ENCODE results near the gene RNF181.
A peak's percentile ranks its signal among the peaks of the same experiment; 100 is the strongest.
"Not testable (repeated sequence)": the region's sequence is repeated elsewhere in the genome, so short reads cannot be mapped to it uniquely, and the experiment has no call there.

Gene RNF181

GRCh38 chr2:85577386-85578242, 17.9 kb upstream of the RNF181 start, which contains the start of gene VAMP8:
VAMP8 (plus strand) TSS chr2:85577586; CDS start chr2:85577647, 61 bp downstream.
- peak; percentile 86 for DNase-seq

GRCh38 chr2:85578243-85579180, 17.0 kb upstream of the RNF181 start:
- peak; percentile 59 for DNase-seq

DNA sequence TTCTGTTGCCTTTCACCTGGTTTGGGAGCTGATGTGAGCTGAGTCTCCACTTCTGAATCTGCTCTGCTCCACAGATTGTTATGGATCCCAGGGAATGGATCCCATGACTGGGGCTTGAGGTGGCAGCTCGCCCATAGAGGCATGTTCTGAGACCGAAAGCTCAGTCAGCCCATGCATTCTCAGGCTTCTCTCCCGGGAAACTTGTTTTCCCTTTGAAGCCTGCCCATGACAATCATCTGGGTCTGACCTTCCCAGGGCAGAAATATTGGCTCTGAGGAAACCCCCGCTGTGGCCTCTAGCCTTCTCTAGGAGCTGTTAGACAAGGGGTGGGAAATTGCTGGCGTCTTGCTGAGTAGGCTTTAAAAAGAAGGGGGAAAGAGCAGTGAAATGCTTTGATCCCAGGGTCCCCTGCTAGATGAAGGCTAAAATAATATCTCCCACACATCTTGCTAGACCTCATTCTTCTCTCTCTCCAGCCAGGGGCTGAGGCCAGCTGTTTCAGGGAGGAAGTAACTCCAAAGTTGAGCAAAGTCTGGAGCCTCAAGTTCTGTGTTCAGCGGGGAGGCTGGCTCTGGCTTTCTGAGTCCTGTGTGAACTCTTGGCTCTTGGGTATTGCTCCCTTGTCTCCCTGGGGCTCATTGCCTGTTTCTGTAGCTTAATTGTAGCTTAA, 16.1 kb upstream of the RNF181 start:
- no peak for DNase-seq

GRCh38 chr2:85580206-85580605, 15.3 kb upstream of the RNF181 start:
- no peak for DNase-seq

GRCh38 chr2:85582492-85582891, 13.1 kb upstream of the RNF181 start:
- DNase-seq, result no peak

GRCh38 chr2:85583667-85584353, 11.7 kb upstream of the RNF181 start:
- DNase-seq, result no peak

DNA sequence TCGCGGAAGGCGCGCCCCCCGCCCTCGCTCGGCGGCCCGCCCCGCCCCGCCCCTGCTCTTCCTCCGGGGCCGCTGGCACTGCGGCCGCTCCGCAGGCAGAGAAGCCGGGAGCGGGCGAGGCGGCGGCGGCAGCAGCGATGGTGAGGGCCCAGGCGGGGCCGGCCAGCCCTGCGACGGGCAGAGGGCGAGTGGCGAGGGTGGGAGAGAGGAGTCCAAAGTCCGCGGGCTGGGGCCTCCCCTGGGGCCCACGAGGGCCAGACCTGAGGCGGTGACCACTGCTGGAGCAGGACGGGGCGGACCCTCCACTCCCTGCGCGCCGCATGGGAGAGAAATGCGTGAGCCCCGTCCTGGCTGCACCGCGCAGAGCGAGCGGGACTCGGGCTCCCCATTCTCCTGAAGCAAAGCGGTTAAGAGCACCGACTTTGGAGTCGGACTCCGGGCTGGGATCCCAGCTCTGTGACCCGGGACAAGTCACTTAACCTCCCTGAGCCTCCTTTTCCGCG, 11.1 kb upstream of the RNF181 start, which contains the start of gene VAMP5:
Gene VAMP5, plus strand, starts transcription at position 78 of the 503 bp plus-strand sequence. Its CDS starts 60 bp downstream, at position 138.
- DNase-seq, result no peak

DNA sequence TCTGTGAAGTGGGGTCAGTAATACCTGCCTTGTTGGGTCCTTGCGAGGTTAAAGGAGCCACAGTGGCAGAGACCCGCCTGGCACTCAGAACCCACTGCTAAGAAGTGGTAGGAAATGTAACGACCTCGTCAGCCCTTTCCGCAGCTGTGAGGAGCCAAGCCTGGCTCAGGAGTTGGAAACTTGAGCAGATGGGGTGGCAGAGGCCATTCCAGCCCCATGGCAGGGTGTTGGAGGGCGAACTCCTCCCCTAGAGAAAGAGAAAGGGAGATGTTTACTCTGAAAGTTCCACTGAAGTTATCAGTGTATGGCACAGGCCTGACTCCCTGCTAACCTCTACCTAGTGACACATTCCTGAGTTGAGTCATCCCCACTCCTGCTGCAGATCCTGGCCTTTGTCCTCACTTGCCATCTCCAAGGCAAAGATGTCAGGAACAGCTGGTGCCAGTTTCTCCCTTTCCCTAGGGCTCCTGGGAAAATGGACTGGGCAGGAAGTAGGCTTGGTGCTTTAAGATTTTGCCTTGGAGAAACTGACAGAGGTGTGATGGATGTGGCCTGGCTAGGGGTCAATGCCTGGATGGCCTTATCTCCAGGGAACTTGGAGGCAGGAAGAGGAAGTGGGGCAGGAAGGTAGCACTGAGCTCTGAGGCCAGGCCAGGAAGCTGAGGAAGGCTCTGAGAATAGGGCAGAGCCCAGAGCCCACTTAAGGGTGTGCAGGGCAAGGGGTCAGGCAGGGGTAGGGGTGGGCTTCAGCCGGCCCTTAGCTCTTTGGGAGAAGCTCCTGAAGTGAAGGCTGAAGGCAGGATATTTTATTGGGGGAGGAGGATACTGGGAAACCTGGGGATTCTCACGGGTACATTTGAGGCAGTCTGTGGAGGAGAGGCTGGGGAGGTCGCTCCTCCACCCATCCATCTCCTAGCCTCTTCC, 10.4 kb upstream of the RNF181 start:
- no peak for DNase-seq

DNA sequence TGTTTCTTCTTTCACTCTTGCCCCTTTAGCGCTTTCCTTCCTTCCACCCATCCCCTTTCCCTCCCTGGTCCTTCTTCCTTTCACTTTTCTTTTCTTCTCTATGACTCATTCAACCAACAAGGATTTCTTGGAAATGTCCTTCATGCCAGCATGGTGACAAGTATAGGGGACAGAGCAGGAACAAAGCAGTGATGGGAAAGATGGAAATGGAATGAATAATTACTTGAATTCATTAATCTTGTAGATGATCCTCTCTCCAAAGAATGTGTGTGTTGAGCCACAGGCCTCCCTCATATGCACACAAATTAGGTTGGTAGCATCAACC, 9.8 kb upstream of the RNF181 start:
- no peak for DNase-seq

GRCh38 chr2:85588236-85588635, 7.3 kb upstream of the RNF181 start:
- no peak for DNase-seq

GRCh38 chr2:85588645-85589044, 6.9 kb upstream of the RNF181 start:
- no peak for DNase-seq

- DNase-seq, result no peak
Measured at GRCh38 chr2:85589181-85589580, 6.4 kb upstream of the RNF181 start.

DNA sequence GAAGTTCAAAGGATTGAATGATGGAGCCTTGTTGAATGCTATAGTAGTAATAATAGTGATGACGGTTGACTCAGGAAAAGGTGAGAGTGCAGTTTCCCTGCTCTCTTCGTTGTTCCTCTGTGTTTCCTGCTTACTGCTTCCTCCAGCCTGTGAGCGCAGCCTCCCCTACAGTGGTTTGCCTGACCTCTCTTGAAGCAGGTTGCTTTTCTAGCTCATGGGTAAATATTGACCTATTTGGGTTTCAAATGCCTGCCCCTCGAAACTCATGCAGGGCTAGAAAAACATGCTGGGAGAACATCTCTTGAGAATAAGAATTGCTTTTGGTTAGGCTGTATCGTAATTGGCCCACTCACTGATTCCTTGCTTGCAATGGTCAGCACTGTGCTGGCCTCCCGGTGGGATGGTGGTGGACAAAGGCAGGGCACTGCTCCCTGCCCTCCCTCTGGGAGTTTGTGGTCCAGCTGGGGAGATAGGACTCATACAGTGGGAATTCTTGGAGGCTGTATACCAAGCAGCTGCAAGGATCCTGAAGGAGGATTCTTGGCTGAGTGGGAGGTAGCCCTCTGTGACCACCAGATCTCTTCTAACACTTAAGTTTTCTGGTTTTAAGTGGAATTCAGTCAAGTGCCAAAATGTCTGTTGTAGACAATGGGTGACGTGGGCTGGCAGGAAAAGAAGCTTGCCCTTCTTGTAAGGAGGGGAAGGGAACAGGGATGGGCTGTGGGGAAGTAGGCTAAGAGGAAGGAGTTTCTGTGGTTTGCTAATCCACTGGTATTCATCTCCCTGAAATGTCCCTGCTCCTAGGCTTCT, 5.4 kb upstream of the RNF181 start:
- DNase-seq, result peak; percentile 67

DNA sequence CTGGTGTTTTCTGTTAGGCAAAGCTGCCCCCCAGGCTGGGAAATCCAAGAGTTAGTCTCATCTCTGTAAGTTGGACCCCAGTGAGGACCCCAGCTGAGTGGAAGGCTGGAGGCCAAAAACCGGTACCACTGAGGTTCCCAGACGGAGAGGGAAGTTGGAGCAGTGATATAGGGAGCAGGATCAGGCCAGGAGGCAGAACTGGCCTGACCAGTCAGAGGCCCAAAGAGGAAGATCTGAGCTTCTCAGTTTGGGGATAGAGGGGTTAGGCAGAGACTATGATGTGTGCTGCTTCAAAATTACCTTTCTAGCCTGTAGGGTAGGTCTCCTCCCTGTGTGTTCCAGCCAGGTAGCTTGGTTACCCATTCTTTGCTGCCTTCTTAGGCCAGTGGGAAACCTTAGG, 4.6 kb upstream of the RNF181 start:
- no peak for DNase-seq

GRCh38 chr2:85591563-85591962, 4.0 kb upstream of the RNF181 start:
- no peak for DNase-seq

GRCh38 chr2:85592299-85592698, 3.2 kb upstream of the RNF181 start:
- not testable (repeated sequence) for DNase-seq

DNA sequence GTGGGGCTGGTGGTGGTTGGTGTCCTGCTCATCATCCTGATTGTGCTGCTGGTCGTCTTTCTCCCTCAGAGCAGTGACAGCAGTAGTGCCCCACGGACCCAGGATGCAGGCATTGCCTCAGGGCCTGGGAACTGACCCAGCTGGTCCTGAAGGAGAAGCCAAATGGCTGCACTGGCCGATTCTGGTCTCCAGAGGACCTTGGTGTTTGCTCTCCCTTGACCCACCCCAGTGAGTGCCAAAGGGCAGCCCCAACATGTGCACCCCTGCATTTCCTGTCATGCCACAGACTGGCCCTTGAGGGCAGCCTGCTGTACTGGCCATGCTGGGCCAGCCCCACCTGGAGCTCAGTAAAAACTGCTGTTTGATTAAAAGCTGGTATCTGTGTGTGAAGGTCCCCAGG, 2.5 kb upstream of the RNF181 start:
- DNase-seq, result no peak

DNA sequence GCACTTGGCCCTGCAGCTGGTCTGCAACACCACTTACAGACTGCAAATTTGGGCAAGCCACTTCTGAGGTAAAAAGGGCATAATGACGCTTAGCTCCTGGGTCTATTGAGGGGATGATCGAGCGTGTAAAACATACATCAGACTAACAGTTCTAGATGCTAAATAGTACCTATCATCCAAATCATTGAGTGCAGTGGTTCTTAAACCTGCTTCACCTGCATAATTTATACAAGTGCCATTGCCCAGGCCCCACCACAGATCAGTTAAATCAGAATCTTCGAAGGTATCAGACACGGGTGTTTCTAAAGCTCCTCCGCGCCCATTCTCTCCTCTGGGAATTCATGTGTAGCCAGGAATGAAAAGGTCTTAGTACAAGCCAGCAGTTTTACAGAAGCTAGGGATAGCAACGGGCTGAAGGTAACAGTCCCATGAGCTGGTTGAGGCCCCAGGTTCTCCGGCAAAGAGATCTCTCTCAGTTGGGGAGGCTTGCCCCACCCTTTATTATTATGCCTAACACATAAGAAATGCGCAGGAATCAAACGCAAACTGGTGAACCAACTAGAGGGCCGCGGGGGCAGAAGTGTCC, 737 bp upstream of the RNF181 start:
- no peak for DNase-seq

DNA sequence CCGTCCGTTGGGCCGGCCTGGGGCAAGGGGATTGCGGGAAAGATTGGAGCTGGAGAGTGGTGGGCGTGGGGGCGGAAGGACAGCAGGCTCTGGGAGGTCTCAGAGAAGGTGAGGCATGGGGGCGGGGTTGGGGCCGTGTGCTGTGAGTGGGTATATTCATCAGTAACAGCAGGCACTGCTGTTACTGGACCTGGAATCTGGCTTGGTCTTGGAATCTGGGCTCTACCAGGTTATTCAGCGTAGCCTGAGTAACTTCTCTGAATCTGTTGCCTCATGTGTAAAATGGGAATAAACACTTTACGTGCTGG, 435 bp downstream of the RNF181 start:
- no peak for DNase-seq

DNA sequence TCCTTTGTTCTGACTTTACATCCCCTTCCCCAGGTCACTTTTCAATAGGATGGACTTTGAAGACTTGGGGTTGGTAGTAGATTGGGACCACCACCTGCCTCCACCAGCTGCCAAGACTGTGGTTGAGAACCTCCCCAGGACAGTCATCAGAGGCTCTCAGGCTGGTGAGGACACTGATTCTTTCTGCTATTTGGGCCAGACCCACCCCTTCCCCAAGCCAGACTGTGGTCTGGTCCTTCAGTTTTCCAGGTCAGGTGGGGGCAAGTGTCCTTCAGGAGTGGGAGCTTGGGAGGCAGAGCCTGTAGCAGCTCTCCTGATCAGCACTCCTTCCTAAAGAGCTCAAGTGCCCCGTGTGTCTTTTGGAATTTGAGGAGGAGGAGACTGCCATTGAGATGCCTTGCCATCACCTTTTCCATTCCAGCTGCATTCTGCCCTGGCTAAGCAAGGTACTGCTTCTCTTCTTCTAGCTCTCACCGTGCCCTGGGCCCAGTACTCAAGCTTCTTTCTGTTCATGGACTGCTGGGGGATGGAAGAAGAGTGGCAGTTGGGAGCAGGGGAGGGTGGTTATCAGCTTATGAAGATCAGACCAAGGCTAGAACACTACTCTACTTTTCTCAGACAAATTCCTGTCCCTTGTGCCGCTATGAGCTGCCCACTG, 1.1 kb downstream of the RNF181 start:
- DNase-seq, result no peak
